NCI-H2196 treated with DMSO at 0.1 percent for 48 hours (cell line): ENCODE data around the gene THSD7A.
"Not testable (repeated sequence)": the region's sequence is repeated elsewhere in the genome, so short reads cannot be mapped to it uniquely, and the experiment has no call there.

Experiments used
- DNase-seq: peaks from one replicate; lab custom pipeline; 2025; ENCODE audit not compliant: unreplicated experiment; lab: John Stamatoyannopoulos, UW

Gene THSD7A

DNA sequence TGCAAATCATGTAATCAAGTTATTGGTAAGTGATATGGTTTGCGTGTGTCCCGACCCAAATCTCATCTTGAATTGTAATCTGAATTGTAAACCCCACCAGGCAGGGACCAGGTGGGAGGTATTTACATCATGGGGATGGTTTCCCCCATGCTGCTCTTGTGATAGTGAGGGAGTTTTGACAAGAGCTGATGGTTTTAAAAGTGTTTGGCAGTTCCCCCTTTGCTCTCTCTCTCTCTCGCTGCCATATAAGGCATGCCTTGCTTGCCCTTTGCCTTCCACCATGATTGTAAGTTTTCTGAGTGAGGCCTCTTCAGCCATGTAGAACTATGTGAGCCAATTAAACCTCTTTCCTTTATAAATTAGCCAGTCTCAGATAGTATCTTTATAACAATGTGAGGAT, 302.6 kb downstream of the THSD7A start:
- DNase-seq: no peak

DNA sequence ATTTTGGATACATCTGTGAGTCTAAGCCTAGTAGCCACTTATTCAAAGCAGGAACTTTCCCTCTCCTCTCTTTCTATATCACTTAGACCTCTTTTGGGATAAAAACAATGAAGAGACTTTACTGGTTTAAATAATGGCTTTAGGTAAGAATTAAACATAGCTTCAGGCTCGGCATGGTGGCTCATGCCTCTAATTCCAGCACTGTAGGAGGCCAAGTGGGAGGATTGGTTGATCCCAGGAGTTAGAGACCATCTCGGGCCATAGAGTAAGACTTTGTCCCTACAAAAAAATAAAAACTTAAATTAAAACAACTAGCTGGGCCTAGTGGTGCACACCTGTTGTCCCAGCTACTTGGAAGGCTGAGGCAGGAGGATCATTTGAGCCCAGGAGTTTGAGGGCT, 304.3 kb downstream of the THSD7A start:
- DNase-seq: no peak

DNA sequence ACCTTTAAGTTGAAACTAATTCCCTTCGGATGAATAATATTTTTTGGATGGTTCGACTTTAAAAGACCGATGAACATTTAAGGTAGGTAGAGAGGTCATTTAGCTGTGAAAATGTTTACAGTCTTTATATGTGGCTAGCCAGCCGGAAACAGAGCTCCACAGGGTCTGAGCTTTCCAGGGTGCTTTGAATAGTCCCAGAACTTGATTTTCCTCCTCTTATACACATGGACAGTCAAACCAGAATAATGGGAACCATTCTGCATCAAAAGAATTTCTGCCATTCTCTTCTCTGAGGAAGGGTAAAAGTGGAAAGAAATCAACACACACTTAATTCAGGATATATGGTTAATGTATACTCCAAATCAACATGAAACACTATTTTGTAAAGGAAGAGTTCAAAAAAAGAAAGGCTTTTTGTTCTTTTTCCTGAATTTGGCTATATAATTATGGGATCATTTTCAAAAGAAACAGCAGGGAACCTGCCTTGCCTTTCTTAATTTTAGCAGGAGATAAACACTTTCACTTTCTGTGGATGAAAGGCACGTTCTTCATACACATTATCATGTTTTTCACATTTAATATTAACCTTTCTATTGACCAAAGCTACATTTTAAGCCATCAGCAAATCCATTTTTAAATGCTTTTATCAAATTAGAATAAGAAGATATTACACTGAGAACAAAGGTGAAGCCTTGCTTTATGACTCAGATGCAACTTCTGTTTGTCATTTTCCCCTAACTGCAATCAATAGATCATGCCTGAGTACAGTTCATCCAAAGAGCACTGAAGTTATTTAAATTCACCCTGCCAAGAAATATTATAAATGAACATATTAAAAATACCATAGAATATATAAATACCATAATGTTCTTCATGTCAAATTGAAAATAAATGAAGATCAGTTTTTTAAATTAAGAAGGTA, 307.3 kb downstream of the THSD7A start:
- no peak for DNase-seq

DNA sequence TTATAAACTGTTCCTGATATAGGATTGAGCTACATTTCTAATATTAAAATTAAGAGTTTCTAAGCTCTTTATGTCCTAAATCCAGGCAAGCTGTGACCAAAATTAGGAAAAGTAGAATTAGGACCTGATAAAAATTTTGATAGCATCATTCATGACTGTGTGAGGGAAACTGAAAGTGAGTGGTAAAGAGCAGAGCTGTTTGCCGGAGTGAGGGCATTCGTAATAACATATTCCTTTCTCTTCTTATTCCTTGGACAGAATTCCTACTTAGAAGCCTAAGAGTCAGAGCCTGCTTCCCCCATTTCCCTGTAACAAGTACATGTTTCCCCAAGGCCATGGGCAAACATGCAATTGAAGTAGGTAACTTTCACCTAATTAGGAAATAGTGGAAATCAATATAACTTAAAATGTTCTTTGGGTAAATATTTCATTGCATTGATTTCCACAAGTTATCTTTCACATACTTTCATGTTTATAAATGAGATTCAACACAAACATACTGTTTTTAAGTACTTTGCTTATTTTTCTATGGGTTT, 310.0 kb downstream of the THSD7A start:
- not testable (repeated sequence) for DNase-seq

DNA sequence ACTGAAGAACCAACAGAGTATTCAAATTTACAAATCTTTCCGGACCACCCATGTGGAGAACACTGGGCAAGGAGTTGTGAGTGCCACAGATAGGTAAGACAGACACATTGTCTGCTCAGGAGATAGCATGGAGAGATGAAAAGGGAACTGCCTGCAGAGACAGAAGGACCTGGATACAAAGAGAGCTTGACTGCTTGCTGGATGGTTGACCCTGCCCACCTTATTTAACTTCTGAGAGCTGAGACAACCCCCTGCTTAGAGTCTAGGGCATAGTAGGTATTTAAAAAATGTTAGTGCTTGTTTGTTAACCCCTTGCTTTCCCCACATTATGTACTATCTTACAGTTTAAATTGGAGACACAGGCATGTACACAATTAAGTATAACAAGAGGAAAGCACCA, 314.1 kb downstream of the THSD7A start:
- DNase-seq: no peak

DNA sequence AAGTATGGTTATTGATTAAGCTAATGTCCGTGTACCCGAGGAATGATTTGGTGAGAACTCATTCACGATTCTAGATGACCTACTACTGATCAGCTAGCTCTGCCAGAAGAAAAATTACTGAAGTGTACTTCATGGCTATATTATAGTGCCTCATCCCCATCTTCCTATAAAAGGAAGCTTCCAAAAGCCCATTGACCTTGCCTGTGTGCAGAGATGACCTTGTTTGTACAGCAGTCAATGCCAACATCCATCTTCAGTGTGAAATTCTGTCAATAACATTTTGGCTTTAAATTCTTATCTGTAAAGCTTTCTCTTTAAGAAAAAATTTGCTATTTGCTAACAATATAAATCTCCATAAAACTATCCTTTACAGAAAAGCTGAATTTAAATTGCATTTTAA, 315.7 kb downstream of the THSD7A start:
- DNase-seq: no peak

DNA sequence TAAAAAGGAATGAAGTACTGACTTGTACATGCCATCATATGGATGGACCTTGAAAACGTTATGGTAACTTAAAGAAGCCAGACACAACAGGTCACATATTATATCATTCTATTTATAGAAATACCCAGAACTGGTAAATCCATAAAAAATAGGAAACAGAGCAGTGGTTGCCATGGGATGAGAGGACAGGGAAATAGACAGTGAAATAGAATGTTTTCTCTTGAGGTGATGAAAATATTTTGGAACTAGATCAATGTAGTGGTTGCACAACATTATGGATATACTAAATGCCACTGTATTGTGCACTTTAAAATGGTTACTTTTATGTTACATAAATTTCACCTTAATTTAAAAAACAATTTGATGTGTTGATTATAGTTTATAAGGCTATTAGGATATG, 318.5 kb downstream of the THSD7A start:
- DNase-seq: no peak

DNA sequence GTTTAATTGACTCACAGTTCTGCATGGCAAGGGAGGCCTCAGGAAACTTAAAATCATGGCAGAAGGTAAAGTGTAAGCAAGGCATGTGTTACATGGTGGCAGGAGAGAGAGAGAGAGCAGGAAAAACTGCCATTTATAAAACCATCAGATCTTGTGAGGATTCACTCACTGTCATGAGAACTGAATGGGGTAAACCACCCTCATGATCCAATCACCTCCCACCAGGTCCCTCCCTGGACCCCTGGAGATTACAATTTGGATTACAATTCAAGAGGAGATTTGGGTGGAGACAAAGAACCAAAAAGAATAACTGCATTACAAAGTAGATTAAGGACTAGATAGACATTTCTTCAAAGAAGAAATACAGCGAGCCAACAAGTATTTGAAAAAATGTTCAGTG, 324.1 kb downstream of the THSD7A start:
- no peak for DNase-seq

DNA sequence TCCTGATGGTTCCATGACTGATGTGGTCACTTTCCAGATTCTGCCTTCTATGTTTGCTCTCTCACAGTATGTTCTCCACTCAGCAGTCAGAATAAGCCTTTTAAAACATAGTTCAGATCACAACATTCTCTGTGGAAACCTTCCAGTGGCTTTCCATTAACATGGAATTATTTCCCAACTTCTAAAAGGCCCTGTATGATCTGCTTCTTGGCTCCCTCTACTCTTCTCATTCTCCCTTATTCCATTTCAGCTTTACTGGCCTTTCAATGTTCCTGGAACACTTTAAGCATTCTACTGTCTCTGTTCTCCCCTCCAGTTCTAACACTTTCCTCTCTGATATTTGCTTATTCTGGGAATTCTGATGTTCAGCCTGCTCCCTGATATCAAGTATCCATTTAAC, 325.6 kb downstream of the THSD7A start:
- no peak for DNase-seq

DNA sequence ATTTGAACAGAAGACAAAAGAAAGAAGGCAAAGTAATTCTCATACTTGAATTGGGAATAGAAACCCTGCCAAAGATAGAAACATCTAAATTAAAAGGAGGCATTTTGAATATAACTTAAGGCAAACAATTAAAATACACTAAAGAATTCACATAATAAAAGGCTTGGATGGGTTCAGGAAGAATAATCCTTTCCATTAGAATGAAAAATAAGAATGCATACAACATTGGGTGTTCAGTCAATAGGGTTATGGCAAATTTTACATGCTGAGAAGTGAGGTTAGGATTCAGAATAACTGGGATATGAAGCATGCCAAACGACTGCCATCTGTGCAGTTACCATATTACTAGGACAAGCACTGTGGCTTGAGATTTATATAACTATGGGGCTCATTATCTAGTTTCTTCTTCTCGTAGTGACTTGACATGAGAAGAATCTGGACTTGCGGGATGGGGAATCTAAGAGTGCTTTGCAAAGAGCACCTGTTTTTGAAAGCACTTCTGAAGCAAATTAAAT, 326.5 kb downstream of the THSD7A start:
- no peak for DNase-seq

DNA sequence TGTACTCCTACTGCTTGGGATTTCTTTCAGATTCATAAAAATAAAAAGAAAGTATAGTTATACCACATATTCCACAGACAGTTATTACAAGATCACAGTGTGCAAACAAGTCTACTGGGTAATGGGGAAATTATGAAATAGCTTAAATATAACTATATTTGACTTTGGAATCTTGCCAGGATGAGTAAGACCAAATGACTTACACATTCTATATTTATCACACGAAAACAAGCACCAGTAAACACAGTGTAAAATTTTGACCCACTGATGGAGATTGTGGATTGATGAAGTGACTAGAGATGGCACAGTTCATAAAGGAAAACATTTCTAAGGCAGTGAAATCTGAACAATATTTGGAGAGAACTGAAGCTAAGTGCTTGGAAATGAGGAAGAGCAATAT, 339.7 kb downstream of the THSD7A start:
- no peak for DNase-seq

DNA sequence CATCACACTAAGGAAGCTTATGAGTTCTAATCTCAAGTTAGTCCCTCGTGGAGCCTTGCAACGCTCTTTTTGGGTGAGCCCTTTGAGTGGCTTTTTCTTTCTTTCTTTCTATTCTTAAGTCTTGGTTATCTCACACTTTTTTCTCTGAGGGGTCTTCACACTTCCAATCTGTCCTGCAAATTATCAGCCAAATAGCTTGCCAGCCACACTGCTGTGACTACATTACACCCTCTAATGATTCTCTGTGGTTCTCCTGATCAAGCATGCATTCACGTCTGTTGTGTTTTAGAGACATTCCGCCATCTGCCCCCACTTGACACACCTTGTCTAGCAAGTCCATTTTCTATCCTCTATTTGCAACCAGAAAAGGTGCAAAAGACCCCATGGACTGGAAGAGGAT, 340.2 kb downstream of the THSD7A start:
- DNase-seq: no peak

DNA sequence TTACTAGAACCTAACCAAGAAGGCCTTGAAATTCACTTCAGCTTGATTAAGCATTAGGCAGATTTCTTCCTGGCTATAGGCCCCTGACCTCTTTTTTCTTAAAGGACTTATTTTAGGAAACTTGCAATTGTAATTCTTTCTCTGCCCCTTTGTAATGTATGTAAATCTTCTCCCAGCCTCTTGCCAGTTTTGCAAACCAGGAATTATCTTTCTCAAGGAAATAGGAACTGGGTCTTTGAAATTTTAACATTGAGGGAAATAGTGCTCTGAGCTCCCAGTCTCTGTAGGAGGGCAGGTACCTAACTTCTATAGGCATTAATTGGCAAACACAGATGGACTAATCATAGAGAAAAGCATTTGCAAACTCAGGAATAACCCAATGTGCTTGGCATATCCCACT, 342.7 kb downstream of the THSD7A start:
- no peak for DNase-seq

DNA sequence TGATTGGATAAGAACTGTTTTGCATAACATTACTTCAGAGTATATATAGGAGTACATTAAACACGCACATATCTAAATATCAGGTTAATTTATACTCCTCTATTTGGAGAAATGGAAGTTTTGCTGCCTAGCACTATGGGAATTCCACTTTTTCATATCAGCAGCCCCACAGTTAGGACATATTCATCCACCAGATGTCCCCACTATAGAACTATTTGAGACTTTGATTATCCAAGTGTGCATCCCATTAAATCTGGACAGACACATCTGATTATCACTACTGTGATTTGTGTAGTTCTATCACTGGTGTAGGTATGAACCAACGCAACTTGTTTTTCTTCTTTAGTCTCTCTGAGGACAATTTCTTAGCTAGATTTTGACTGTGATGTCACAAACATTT, 345.7 kb downstream of the THSD7A start:
- DNase-seq: no peak

DNA sequence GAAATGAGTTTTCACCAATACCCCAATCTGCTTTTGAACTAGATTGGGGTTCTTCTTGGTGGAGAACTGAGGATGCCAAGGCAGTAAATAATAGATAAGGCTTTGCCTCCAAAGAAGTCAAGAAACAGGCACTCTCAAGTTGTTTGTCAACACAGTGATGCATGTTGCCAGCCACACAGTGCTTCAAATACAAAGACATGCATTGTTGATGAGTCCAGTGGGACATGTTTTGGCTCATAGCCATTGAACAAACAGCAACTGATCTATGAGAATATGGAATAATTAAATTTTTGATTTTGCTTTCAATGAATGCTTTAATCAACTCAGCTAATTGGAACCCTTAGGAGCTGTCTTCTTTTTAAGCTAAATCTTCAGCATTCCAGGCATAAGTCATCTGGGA, 346.4 kb downstream of the THSD7A start:
- no peak for DNase-seq

DNA sequence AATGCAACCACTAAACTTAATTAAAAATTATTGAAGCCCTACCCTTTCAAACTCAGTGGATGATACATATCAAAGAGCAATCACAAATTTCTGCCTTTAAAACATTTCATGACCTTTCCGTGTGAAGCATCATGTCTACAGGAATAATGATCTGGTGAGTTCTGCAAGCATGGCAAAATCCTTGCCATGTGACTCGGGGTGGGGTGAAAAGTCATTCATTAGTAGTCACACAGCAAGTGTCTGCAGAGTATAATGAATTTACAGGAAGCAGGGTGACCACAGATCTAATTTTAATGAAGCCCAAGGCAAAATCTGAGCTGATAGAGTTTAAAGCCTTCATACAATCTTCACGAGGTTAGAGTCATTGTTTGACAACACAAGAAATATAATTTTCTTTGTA, 351.9 kb downstream of the THSD7A start:
- no peak for DNase-seq

DNA sequence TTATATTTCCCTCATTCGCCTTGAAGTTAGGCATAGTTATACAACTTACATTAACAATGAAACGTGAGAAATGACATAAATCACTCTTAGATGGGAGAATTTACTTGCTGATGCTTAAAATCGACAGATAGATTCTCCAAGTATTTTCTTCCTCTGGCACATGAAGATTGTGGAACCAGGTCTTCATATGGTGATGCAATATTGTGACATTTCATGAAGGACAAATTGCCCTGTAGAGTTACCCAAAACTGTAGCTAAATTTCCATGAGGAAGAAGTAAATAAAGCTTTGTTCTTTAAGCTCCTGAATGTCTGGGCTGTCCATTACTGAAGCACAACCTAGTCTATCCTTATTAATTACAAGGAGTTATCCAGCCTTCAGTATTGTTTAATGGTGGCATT, 353.1 kb downstream of the THSD7A start:
- no peak for DNase-seq

DNA sequence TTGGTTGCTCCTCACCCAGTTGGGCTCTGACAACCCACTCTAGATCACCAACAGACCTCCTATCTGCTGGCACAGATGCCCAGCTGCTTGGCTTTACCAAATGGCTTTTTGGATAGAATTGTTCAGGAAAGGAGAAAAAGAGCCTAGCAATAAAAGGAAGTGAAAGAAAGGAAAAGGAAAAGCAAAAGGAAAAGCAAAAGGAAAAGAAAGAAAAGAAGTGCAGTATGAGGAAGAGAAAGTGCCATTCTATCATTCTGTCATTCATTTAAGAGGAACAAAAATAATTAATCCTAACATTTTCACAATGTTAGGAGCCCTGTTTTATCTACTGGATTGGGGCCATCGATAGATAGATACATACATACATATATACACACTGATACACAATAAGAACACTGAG, 353.6 kb downstream of the THSD7A start:
- no peak for DNase-seq

DNA sequence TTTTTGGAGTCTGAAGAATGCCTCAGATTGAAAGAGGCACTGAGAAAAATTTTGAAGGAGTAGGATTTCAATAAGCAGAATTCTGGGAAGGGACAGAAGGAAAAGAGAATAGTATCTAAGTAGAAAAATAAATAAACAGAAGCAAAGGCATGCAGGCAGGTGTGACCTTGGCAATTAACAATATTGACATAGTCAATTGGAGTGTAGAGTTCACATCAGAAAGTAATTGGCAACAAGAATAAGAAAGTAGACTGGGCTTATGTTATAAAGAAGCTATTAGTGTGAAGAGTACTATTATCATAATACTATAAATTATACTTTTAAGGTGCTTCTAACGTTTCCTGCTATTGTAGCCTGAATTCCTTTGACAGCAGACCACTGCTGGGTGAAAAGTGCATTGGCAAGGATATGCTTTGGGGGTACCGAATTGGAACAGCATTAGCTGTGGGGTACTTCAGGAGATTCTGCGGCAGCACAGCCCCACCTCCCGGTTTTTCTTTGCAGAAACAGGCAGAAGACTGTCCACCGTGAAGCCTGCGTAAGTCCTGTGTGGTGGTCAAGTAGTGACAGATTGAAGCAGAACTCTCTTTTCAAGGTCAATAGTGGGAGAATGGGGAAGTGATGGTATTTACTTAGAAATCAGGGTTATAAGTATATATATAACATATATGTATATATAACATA, 357.0 kb downstream of the THSD7A start:
- DNase-seq: no peak

DNA sequence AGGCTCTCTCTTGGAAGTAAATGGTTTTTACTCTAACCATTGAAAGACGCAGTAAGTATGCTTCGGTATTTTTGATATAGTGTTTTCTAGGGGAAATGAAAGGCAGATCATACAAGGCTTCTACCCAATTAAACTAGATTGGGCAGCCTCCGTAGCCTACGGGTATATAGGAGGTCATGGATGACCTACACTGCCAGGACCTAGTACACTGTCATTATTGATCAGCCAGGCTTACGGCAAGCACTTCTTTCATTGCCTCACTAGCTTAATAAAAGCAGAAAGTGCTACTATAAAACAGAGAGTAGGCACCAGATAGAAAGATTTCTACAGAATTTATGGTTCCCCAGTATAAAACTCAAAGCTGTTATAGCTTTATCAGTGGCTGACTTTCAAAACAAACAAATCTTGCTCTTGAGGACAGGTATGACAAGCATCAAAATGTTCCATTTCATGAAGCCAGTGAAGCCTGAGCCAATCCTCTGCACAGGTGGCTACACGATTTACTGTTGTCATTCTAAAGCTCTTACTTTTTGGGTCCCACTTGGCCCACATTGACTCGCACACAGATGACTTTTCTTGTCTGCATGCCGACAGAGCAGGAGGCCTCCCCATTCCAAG, 358.1 kb downstream of the THSD7A start:
- no peak for DNase-seq

DNA sequence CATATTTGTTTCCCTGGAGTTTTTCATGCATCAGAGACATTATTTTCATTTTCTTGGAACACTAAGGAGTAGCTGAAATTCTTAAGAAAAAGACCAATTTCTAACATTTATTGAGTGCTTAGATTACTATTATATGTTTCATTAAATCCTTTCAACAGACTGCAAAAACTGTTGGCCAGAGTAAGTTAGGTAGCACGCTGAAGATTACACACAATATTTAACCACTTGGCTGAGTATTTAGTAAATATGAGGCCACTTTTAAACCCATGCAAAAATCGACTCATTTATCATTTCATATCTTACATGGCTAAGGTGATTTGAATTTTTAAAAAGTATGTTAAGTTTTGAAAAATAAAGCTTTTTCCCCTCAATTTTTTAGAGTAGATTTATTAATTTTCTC, 358.8 kb downstream of the THSD7A start:
- no peak for DNase-seq

DNA sequence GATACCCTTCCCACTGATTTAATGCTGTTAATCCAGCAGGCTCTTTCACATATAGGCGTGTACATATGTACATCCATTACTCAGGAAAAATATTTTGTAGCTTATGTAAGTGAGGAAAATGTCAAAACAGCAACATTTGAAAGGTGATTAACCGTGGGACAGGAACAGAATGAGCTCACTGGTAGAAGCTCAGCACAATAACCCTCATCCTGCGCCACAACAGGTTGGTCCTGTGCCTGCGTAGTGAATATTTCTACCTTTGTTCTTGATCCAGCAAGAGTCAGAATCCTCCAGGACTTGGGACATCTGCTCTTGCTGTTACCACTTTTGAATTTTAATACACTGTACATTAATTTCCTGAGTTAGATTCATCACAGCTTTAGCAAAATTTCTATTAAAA, 359.4 kb downstream of the THSD7A start:
- DNase-seq: no peak
